Measurements from ENCODE around the gene RD3L.

DNA sequence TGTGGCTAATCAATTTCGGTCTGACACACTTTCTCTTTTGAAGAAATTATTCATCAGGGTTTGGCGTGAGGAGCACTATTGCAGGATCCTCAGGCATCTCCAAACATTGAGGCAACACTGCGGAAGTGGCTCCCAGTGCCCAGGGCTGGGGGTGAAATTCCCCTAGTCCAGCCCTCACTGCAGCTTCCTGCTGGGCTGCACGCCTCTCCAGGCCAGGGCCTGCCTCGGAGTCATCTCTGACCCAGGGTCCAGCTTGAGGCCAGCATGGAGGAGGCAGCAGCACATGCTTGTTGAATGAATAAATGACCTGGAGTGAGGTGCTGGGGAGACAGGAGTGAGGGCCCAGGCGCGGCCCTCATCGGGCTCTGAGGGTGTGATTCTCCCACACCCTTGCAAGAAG, 50.1 kb downstream of the RD3L start:
- TF ChIP-seq POLR2A (IDR thresholded peaks at IDR 0.05): no peak
- TF ChIP-seq, protein P1, sequence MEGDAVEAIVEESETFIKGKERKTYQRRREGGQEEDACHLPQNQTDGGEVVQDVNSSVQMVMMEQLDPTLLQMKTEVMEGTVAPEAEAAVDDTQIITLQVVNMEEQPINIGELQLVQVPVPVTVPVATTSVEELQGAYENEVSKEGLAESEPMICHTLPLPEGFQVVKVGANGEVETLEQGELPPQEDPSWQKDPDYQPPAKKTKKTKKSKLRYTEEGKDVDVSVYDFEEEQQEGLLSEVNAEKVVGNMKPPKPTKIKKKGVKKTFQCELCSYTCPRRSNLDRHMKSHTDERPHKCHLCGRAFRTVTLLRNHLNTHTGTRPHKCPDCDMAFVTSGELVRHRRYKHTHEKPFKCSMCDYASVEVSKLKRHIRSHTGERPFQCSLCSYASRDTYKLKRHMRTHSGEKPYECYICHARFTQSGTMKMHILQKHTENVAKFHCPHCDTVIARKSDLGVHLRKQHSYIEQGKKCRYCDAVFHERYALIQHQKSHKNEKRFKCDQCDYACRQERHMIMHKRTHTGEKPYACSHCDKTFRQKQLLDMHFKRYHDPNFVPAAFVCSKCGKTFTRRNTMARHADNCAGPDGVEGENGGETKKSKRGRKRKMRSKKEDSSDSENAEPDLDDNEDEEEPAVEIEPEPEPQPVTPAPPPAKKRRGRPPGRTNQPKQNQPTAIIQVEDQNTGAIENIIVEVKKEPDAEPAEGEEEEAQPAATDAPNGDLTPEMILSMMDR (IDR thresholded peaks at IDR 0.05): no peak

Data from thyroid gland (tissue), 4 donors.